Cardiac fibroblast (primary cell): ENCODE results near the gene KLF15.

ENCODE experiments used
- DNase-seq, 2 donors: peaks; one replicate each; pipeline versions ENCODE4 v3.0.0 to v3.0.0-alpha.2; 2010; ENCODE audit warnings: low read depth in 2 of 2
- H3K4me3 ChIP-seq, 2 donors: replicated peaks in 1 of 2; 1 replicate in 1 of 2; 2 replicates in 1 of 2; pipeline ENCODE4 v1.5.1; 2011; ENCODE audit warnings: low read depth in 2 of 2, low read length in 2 of 2, mild to moderate bottlenecking in 2 of 2, moderate library complexity in 1 of 2
- CTCF ChIP-seq: IDR thresholded peaks from one replicate; pipeline ENCODE4 v1.5.1; 2011; ENCODE audit warnings: low read depth, mild to moderate bottlenecking, low read length, inconsistent platforms

Gene KLF15

GRCh38 chr3:126346466-126346865 lies 10.7 kb downstream of the KLF15 start:
- no peak for DNase-seq
- TF ChIP-seq CTCF, result no peak
- H3K4me3 ChIP-seq, result no peak overlapping the region

GRCh38 chr3:126345641-126346460 lies 11.4 kb downstream of the KLF15 start:
- DNase-seq, result no peak
- H3K4me3 ChIP-seq, result no peak overlapping the region
- TF ChIP-seq CTCF, result no peak

GRCh38 chr3:126345231-126345630 lies 12.0 kb downstream of the KLF15 start:
- no peak for TF ChIP-seq CTCF
- no peak for DNase-seq
- no peak overlapping the region for H3K4me3 ChIP-seq

GRCh38 chr3:126344380-126345041 lies 12.7 kb downstream of the KLF15 start:
- no peak overlapping the region for H3K4me3 ChIP-seq
- DNase-seq, result no peak
- no peak for TF ChIP-seq CTCF

GRCh38 chr3:126343649-126344035 lies 13.6 kb downstream of the KLF15 start:
- TF ChIP-seq CTCF, result no peak
- DNase-seq, result no peak
- no peak overlapping the region for H3K4me3 ChIP-seq

GRCh38 chr3:126342991-126343648 lies 14.1 kb downstream of the KLF15 start:
- TF ChIP-seq CTCF, result peak; percentile 2
- H3K4me3 ChIP-seq, result no peak overlapping the region
- peak in 1 of 2 donors; percentile 32 for DNase-seq
